ENCODE results near the gene ZNF691.

ZNF691 gene

DNA sequence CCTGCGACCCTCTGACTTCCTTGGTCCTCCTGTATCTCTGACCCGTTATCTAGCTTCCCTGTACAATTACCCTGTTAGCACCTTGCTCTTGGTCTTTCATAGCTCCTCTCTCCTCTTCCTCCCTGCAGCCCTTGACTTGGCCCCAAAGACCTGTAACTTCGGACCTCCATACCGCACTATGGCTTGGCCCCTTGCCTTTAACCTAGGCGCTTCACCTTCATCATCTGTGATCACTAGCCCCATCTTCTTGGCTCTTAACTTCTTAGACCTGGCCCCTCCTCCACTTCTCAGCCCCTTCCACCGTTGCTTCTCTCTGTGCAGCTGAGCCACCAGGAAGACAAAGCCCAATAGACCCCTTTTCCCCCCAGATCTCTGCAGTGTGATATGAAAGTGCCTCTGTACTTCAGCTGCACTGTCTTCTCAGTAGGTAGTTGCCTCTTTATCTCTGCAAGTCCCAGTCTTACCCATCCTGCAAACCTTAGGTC is 740 bp downstream of the ZNF691 start:
- DNase-seq (ENCODE audit: low spot score): no peak
- TF ChIP-seq, protein P1, sequence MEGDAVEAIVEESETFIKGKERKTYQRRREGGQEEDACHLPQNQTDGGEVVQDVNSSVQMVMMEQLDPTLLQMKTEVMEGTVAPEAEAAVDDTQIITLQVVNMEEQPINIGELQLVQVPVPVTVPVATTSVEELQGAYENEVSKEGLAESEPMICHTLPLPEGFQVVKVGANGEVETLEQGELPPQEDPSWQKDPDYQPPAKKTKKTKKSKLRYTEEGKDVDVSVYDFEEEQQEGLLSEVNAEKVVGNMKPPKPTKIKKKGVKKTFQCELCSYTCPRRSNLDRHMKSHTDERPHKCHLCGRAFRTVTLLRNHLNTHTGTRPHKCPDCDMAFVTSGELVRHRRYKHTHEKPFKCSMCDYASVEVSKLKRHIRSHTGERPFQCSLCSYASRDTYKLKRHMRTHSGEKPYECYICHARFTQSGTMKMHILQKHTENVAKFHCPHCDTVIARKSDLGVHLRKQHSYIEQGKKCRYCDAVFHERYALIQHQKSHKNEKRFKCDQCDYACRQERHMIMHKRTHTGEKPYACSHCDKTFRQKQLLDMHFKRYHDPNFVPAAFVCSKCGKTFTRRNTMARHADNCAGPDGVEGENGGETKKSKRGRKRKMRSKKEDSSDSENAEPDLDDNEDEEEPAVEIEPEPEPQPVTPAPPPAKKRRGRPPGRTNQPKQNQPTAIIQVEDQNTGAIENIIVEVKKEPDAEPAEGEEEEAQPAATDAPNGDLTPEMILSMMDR (IDR thresholded peaks at IDR 0.05; ENCODE audit: borderline replicate concordance, control extremely low read depth, extremely low read depth, insufficient read depth, missing control alignments): no peak
- in situ Hi-C loops (cut with MboI; ENCODE audit: low sequenced_read_pairs, unreplicated experiment): no loop called here

DNA sequence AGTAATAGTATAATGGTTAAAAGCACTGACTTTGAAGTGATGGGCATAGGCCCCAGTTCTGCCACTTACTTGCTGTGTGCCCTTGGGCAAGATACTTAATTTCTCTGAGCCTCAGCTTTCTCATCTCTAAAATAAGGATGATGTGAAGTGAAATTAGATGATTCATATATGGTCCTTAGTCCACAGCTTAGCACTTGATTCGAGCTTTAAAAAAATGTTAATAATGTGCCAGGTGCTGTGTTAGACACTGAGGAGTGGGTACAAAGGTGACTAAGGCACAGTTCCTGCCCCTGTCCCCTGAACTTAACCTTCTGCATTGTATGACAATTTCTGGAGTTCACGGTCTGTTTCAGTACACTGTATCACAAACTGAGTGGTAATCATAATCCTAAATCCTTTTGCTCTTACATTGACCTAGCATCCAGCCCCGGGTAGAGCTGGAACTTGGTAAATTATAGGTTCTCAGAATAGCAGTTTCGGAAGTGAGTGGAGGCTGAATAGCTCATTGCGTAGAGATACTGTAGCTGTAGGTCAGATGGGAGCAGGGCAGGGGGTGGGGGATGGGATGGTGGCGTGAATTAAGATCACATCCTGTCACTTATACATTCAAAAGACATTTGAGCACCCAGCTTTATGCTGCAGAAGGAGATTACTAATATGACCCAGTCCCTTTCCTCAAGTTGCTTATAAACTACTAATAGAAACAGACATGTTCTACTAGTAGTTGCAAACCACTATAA is 1.5 kb downstream of the ZNF691 start:
- in situ Hi-C loops (cut with MboI; ENCODE audit: low sequenced_read_pairs, unreplicated experiment): no loop called here
- TF ChIP-seq, protein P1 (IDR thresholded peaks at IDR 0.05; ENCODE audit: borderline replicate concordance, control extremely low read depth, extremely low read depth, insufficient read depth, missing control alignments): no peak
- no peak for DNase-seq (ENCODE audit: low spot score)

DNA sequence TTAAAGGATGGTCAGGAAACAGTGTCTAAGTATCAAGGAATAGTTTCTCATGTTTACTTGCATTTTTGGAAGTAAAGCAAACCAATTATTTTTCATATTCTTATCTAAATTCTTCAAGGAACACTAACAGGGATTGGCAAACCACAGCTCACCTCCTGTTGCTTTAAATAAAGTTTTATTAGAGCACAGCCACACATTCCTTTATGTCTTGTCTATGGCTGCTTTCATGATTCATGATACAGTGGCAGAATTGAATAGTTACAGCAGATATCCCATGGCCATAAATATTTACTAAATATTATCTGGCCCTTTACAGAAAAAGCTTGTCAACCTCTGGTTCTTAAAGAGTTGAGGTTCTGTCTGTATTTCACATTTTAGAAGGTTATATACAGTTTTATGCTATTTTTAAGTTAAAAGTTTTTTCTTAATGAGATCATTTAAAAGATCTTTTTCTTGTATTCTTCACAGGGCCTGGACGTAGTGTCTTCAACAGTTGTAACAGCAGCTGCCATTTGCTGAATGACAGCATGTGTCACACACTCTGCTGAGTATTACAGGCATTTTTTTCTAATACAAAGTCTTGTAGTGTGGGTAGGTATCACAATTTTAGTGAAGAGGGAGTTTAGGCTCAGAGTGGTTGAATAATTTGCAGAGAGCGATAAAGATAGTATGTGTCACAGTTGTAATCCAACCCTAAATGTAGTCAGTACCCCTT is 2.6 kb downstream of the ZNF691 start:
- in situ Hi-C loops (cut with MboI; ENCODE audit: low sequenced_read_pairs, unreplicated experiment): no loop called here
- DNase-seq (ENCODE audit: low spot score): no peak

DNA sequence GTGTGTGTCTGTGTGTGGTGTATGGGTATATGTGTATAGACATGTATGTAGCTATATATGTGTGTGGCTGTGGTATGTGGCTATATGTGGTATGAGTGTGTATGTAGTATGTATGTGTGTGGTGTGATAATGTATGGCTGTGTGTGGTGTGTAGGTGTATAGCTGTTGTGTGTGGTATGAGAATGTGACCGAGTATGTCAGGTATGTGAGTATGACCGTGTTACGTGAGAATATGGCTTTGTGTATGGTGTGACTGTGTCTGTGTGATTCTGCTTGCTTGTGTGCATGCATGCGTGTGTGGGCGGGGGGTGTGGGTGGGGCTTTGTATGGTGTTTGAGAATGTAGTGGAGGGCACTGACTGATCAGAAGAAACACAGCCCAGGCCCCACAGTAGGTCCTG is 3.5 kb downstream of the ZNF691 start:
- DNase-seq (ENCODE audit: low spot score): no peak
- in situ Hi-C loops (cut with MboI; ENCODE audit: low sequenced_read_pairs, unreplicated experiment): no loop called here
- TF ChIP-seq, protein P1 (IDR thresholded peaks at IDR 0.05; ENCODE audit: borderline replicate concordance, control extremely low read depth, extremely low read depth, insufficient read depth, missing control alignments): no peak

More for the DNA sequence above, 2.6 kb downstream of the ZNF691 start:
- TF ChIP-seq, protein P1 (IDR thresholded peaks at IDR 0.05; ENCODE audit: borderline replicate concordance, control extremely low read depth, extremely low read depth, insufficient read depth, missing control alignments): no peak

DNA sequence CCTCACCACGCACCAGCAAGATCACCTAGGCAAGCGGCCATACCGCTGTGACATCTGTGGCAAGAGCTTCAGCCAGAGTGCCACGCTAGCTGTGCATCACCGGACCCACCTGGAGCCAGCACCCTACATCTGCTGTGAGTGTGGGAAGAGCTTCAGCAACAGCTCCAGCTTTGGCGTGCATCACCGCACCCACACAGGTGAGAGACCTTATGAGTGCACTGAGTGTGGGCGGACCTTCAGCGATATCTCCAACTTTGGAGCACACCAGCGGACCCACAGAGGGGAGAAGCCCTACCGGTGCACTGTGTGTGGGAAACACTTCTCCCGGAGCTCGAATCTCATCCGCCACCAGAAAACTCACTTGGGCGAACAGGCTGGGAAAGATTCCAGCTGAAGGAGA is 5.0 kb downstream of the ZNF691 start:
- TF ChIP-seq, protein P1 (IDR thresholded peaks at IDR 0.05; ENCODE audit: borderline replicate concordance, control extremely low read depth, extremely low read depth, insufficient read depth, missing control alignments): no peak
- in situ Hi-C loops (cut with MboI; ENCODE audit: low sequenced_read_pairs, unreplicated experiment): no loop called here

DNA sequence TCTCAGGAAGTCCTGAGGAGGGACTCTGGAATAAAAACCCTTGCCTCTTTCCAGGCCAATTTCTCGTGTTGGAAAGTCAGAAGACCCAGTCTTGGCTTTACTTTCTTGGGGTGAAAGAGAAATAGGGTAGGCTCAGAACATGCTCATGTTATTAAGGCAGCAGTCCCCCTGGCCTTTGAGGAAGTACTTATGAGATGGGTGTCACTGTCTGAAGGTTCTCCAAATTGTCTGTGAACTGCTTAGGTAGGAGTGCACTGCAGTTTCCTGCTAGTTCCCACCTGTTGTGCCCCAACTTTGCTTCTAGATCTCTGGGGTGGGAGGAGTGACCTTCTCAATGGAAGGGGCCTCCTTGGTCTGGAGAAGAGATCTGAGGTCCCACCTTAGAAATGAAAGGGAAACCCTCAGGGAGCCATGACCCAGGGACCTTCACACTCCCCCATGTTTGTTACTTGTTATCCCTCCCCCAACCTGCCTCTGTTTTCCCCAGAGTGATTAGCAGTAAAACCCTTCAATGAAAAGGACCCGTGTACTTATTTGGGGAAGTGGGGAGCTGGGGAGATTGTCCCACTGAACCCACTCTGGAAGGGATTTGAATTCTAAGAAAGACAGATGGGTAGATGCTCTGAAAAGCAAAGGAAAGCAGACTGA is 5.7 kb downstream of the ZNF691 start:
- in situ Hi-C loops (cut with MboI; ENCODE audit: low sequenced_read_pairs, unreplicated experiment): no loop called here
- no peak for DNase-seq (ENCODE audit: low spot score)
- TF ChIP-seq, protein P1 (IDR thresholded peaks at IDR 0.05; ENCODE audit: borderline replicate concordance, control extremely low read depth, extremely low read depth, insufficient read depth, missing control alignments): no peak

More for the DNA sequence above, 5.0 kb downstream of the ZNF691 start:
- no peak for DNase-seq (ENCODE audit: low spot score)
